Transverse colon (tissue), 4 donors: Measurements from ENCODE around the gene CYP19A1. TPM values are rescaled to one million over a fixed set of nuclear protein-coding genes. Genes with fewer than 3 reads are reported as not detected.
A peak's percentile ranks its signal among the peaks of the same experiment; 100 is the strongest.

Experiments
- DNase-seq: peaks from one replicate; pipeline ENCODE4 v3.0.0-alpha.2; 2019
- H3K27ac ChIP-seq, 4 donors: fragments of 200-600 bp; sonication (generic); 2 replicates each; pipeline ENCODE4 v1.5.1; 2016 to 2018; ENCODE audit warnings: inconsistent platforms in 4 of 4
- H3K27me3 ChIP-seq: fragments of 200-600 bp; sonication (generic); 2 replicates; pipeline ENCODE4 v1.5.1; 2017; ENCODE audit warnings: inconsistent platforms
- H3K36me3 ChIP-seq, 4 donors: fragments of 200-600 bp; sonication (generic); 2 replicates each; pipeline ENCODE4 v1.5.1; 2017 to 2019; ENCODE audit warnings: inconsistent platforms in 4 of 4
- H3K4me1 ChIP-seq, 4 donors: fragments of 200-600 bp; sonication (generic); 2 replicates each; pipeline ENCODE4 v1.5.1; 2017 to 2020; ENCODE audit warnings: inconsistent platforms in 4 of 4
- H3K4me3 ChIP-seq, 4 donors: fragments of 200-600 bp; sonication (generic); 1 replicate in 1 of 4; 2 replicates in 3 of 4; pipeline versions ENCODE4 v1.5.1 to v1.6.1; 2017 to 2019; ENCODE audit warnings: inconsistent platforms in 4 of 4
- H3K9me3 ChIP-seq, 2 donors: fragments of 200-600 bp; sonication (generic); 2 replicates each; pipeline ENCODE4 v1.5.1; 2017 to 2019; ENCODE audit warnings: inconsistent platforms in 2 of 2
- EP300 ChIP-seq: sonication (generic); formaldehyde crosslinking; IDR thresholded peaks from one replicate; pipeline ENCODE4 v1.6.1; 2017; ENCODE audit warnings: antibody characterized with exemption, low read depth
- POLR2A ChIP-seq: fragments of 450-650 bp; IDR thresholded peaks from one replicate; pipeline ENCODE4 v1.6.1; 2016; ENCODE audit warnings: antibody characterized with exemption, mild to moderate bottlenecking, moderate library complexity
- POLR2AphosphoS5 ChIP-seq, 3 donors: sonication (generic); formaldehyde crosslinking; IDR thresholded peaks; one replicate each; pipeline ENCODE4 v1.6.1; 2016; ENCODE audit warnings: antibody characterized with exemption in 3 of 3
- WGBS, 2 donors: methylation state at CpG; one replicate each; pipeline ENCODE4 v1.1.5; 2018; ENCODE audit warnings: low coverage in 1 of 2; 5-methylcytosine and 5-hydroxymethylcytosine counted together
- in situ Hi-C, 4 donors: fragments of 200-750 bp; cut with MboI; loops; one replicate each; pipeline versions ENCODE4 v1.15.0 to v1.15.1; 2017; ENCODE audit warnings: low sequenced_read_pairs in 3 of 4, low pct_ligation_motif_present in 1 of 4, low pct_unique_long_range_greater_than_20kb in 1 of 4
- intact Hi-C: fragments of 100-400 bp; cut with DNase I; formaldehyde crosslinking; loops from one replicate; pipeline ENCODE4 v1.15.1; 2023; ENCODE audit warnings: low total_unique reads
- total RNA-seq, 4 donors: library from RNA; depleted of rRNA; stranded (reverse); fragments of >200 nt; gene quantifications; one replicate each; pipeline ENCODE4 v1.1.0, GENCODE V29; 2016
- TF ChIP-seq, protein P1 (sequence below), 5 experiments: fragments of 200-600 bp in 3 of 5; fragments of 450-650 bp in 2 of 5; sonication (generic) in 3 of 5; IDR thresholded peaks; 1 replicate in 2 of 5; 2 replicates in 3 of 5; pipeline ENCODE4 v1.5.1; 2016 to 2017; ENCODE audit warnings: antibody characterized with exemption in 5 of 5, inconsistent platforms in 3 of 5, mild to moderate bottlenecking in 2 of 5, moderate library complexity in 1 of 5

The CYP19A1 gene
- total RNA-seq, 4 donors from 2014 or later, result not detected

DNA sequence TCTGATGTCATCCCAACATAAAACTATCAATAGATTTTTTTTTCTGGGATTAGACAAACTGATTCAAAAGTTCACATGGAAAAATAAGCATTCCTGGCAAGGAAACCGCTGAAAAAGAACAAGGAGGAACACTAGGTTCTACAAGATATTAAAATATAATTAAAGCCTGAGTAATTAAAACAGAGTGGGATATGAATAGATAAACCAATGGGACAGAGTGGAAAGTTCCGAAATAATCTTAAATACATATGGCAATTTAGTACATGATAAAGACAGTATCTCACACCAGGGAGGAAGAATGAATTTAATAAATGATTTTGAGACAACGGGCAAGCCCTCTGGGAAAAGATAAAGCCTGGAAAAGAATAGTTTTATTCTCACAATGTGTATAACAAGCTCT lies 7.7 kb upstream of the CYP19A1 start:
- H3K4me3 ChIP-seq, result no peak overlapping the region
- peaks cover 31% of the 10 kb centered on the region for H3K27me3 ChIP-seq
- H3K9me3 ChIP-seq, result no peaks in the 10 kb centered on the region
- intact Hi-C loops, result no loop called here
- peaks cover 0 to 21% (median 15%) of the 10 kb centered on the region in 4 donors for H3K4me1 ChIP-seq
- in situ Hi-C loops, result no loop called here
- WGBS, 2 donors, result 53 to 80% methylated on average over 3 of the region's 3 CpGs
- H3K36me3 ChIP-seq, result no peaks in the 10 kb centered on the region
- DNase-seq, result no peak
- no peak overlapping the region for H3K27ac ChIP-seq
- TF ChIP-seq POLR2A (no peak), EP300 (no peak)
- TF ChIP-seq, protein P1, sequence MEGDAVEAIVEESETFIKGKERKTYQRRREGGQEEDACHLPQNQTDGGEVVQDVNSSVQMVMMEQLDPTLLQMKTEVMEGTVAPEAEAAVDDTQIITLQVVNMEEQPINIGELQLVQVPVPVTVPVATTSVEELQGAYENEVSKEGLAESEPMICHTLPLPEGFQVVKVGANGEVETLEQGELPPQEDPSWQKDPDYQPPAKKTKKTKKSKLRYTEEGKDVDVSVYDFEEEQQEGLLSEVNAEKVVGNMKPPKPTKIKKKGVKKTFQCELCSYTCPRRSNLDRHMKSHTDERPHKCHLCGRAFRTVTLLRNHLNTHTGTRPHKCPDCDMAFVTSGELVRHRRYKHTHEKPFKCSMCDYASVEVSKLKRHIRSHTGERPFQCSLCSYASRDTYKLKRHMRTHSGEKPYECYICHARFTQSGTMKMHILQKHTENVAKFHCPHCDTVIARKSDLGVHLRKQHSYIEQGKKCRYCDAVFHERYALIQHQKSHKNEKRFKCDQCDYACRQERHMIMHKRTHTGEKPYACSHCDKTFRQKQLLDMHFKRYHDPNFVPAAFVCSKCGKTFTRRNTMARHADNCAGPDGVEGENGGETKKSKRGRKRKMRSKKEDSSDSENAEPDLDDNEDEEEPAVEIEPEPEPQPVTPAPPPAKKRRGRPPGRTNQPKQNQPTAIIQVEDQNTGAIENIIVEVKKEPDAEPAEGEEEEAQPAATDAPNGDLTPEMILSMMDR (IDR thresholded peaks at IDR 0.05), result no peak

DNA sequence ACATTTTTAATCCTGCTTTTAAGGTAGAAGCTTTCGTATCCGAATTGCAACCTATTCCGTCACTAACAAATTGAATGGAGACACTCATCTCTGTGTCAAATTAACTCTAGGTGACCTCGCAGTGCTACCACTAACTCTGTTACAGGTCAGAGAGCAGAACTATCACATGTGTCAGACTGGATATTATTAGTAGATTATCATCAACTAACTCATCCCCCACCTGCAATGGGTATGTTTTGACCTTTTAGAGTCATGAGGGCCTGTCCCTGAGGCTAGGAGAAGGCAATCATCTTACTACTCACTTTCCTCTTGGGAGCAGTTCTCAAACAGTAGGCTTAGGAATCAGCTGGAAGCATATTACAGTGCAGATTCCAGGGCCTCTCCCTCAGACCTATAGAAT lies 5.1 kb upstream of the CYP19A1 start:
- intact Hi-C loops (loop anchor here (2.0 kb wide), 1 partner anchor 17 kb away; no protein-coding TSS in a partner anchor), in situ Hi-C loops (no loop called here)
- Histone ChIP-seq H3K4me3 (no peak overlapping the region), H3K36me3 (no peaks in the 10 kb centered on the region), H3K27me3 (peaks cover 48% of the 10 kb centered on the region), H3K9me3 (no peaks in the 10 kb centered on the region), H3K4me1 (peaks cover 0 to 13% (median 11%) of the 10 kb centered on the region in 4 donors), H3K27ac (no peak overlapping the region)
- no peak for TF ChIP-seq POLR2A
- TF ChIP-seq EP300, result no peak
- TF ChIP-seq POLR2AphosphoS5 (IDR thresholded peaks at IDR 0.05), result no peak
- TF ChIP-seq, protein P1 (IDR thresholded peaks at IDR 0.05), result no peak
- no peak for DNase-seq
- WGBS, 2 donors, result 80 to 95% methylated on average over 1 to 4 of the region's 4 CpGs

GRCh38 chr15:51342227-51342999 lies 4.0 kb upstream of the CYP19A1 start:
- WGBS, 2 donors, result 52 to 100% methylated on average over 1 to 16 of the region's 16 CpGs
- no peak overlapping the region for H3K27ac ChIP-seq

More at GRCh38 chr15:51342227-51342999, 4.0 kb upstream of the CYP19A1 start:
- H3K4me1 ChIP-seq, result peaks cover 0 to 13% (median 11%) of the 10 kb centered on the region in 4 donors
- DNase-seq, result no peak
- in situ Hi-C loops, result no loop called here
- no peak for TF ChIP-seq EP300
- TF ChIP-seq, protein P1 (IDR thresholded peaks at IDR 0.05), result no peak
- no peaks in the 10 kb centered on the region for H3K9me3 ChIP-seq
- H3K27me3 ChIP-seq, result peaks cover 48% of the 10 kb centered on the region
- peak overlapping the region in 3 of 4 donors; percentile 9 to 55 (median 30) for H3K4me3 ChIP-seq
- H3K36me3 ChIP-seq, result no peaks in the 10 kb centered on the region
- intact Hi-C loops, result loop anchor here (2.0 kb wide), 1 partner anchor 18 kb away; no protein-coding TSS in a partner anchor
